ENCODE measurements around the gene IPO7.

DNA sequence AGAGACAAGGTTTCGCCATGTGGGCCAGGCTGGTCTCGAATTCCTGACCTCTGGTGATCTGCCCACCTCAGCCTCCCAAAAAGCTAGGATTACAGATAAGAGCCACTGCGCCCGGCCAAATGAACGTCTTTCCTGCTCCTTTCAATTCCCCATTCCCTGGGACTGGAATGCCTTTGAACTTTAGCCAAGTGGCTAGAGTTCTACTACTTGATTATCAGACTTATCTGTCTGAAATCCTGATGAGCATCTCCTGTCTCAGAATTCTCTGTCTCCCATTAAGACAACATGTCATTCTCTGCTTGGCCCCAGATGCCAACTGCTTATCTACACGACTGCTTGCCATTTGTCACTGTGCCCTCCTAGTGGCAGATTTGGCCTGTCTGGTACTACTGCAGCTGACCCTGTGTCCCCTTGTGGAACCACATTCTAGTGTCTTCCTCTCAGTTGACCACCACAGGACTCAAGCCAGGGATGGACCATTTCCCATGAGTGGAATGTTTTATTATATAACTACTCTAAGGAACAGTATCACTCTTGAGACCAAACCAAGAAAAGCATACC lies 33.1 kb upstream of the IPO7 start:
- TF ChIP-seq POLR2A (IDR thresholded peaks at IDR 0.05; ENCODE audit: low read length) (no peak), GATA1 (IDR thresholded peaks at IDR 0.05; ENCODE audit: low read depth, low read length) (no peak)

Measured in erythroblast (primary cell).